ENCODE measurements around the gene FMO2. TPM values are rescaled to one million over a fixed set of nuclear protein-coding genes. Genes with fewer than 3 reads are reported as not detected.
A peak's percentile ranks its signal among the peaks of the same experiment; 100 is the strongest.
"Not testable (repeated sequence)": the region's sequence is repeated elsewhere in the genome, so short reads cannot be mapped to it uniquely, and the experiment has no call there.

The FMO2 gene
- total RNA-seq, 1 experiment from 2014 or later = not detected

GRCh38 chr1:171210355-171210754 is 25.3 kb downstream of the FMO2 start:
- peak; percentile 18 for DNase-seq (ENCODE audit: low read depth, low spot score)
- in situ Hi-C loops (cut with HindIII; ENCODE audit: low pct_unique_long_range_greater_than_20kb, low sequenced_read_pairs) = no loop called here

- in situ Hi-C loops (cut with HindIII; ENCODE audit: low pct_unique_long_range_greater_than_20kb, low sequenced_read_pairs) = no loop called here
- no peak for DNase-seq (ENCODE audit: low read depth, low spot score)
Measured at GRCh38 chr1:171212607-171213351, 27.7 kb downstream of the FMO2 start.

- peak; percentile 44 for DNase-seq (ENCODE audit: low read depth, low spot score)
- in situ Hi-C loops (cut with HindIII; ENCODE audit: low pct_unique_long_range_greater_than_20kb, low sequenced_read_pairs) = no loop called here
Measured at GRCh38 chr1:171213559-171214454, 28.7 kb downstream of the FMO2 start.

DNA sequence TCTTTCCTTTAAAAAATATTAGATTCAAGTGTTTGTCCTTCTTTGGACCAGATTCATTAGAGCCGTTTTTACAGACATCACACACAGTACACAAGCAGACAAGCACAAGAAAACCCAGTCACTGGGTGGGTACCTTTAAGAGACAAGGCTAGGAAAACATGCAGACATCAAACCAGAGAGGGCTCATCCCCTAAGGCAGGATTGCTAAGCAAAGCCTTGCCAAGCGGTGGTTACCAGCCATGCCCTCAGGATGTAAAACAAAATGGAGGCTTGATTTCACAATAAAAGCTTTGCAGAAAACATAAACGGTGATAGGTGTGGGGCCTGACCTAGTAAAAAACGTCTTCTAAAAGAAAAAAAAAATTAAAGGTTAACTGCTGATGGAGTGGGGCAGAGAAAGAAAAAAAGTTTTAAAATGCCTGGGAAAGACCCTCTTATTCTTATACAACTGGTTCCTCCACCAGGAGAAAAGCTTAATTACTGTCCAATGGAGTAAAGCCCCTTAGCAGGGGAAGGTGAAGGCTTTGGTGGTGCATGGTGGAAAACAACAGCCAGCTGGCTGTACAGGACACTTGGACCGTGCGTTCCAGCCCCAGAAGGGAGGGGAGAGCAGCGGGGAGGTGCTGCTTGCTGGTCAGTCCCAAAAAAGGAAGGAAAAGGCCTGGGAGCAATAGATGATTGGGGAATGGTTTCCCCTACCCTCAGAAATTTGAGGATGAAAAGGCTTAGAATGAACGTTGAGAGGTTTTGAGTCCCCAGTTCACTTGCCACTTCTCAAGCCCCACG is 32.8 kb downstream of the FMO2 start:
- no peak for DNase-seq (ENCODE audit: low read depth, low spot score)
- in situ Hi-C loops (cut with HindIII; ENCODE audit: low pct_unique_long_range_greater_than_20kb, low sequenced_read_pairs) = no loop called here

DNA sequence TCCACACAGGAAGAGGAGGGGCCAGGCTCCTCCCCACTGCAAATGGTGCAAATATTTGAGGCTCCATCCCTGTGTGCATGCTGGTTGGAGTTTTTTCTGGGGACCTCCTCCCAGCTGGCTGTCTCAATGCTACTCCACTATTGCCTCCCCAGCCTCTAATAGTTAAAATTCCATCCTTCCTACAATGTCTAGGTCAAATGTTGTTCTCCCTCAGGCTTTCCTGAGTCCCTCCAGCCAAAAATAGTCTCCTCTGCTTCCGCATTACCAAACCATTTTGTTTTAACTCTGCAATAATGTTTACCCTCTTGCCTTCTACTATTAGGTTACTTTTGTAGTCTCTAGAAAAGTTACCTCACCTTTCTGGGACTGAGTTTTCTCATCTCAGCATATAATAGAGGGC is 33.6 kb downstream of the FMO2 start:
- no peak for DNase-seq (ENCODE audit: low read depth, low spot score)
- in situ Hi-C loops (cut with HindIII; ENCODE audit: low pct_unique_long_range_greater_than_20kb, low sequenced_read_pairs) = no loop called here

- no peak for DNase-seq (ENCODE audit: low read depth, low spot score)
Measured at GRCh38 chr1:171219346-171220080, 34.4 kb downstream of the FMO2 start.

GRCh38 chr1:171220081-171220420 is 35.0 kb downstream of the FMO2 start:
- no peak for DNase-seq (ENCODE audit: low read depth, low spot score)
- in situ Hi-C loops (cut with HindIII; ENCODE audit: low pct_unique_long_range_greater_than_20kb, low sequenced_read_pairs) = no loop called here

More at GRCh38 chr1:171219346-171220080, 34.4 kb downstream of the FMO2 start:
- in situ Hi-C loops (cut with HindIII; ENCODE audit: low pct_unique_long_range_greater_than_20kb, low sequenced_read_pairs) = no loop called here

GRCh38 chr1:171220581-171221054 is 35.5 kb downstream of the FMO2 start:
- in situ Hi-C loops (cut with HindIII; ENCODE audit: low pct_unique_long_range_greater_than_20kb, low sequenced_read_pairs) = no loop called here
- DNase-seq (ENCODE audit: low read depth, low spot score) = no peak

DNA sequence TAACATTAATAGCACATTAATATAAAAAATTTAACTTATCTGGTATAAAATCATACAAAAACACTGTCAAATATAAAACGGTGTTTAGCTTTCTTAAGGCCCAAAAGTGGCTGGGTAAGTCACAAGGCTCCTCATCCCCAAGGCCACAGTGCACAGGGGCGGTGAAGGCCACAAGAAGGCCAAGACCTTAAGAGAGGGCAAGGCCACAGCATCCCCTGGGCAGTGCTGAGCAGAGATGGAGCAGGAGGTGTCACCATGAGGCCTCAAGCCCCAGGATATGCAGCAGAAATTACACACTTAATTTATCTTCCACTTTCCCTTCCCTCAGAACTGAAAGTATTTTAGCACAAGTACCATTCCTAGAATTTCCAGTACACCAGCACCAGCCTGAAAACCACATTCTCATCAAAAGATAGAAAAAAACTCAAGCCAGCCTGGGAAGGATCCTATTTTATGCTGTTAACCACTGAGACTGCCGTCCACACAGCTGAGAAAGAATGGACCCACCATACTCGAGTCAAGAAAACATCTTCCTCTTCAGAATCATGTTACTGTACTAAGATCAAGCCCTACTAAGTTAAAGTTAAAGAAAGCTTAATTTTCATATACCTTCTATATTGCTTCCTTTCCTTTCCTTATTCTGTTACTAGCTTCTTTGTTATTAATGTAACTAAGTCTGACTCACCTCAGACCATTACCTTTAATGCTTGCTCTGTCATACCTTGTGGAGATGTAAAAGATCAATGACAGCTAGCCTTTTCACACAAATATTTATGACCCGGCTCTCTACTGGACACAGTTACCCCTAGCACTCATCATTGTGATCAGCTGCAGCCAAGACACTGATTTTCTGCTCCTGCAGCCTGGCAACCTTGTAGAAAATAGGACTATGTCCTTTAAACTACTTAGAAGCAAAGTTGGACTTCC is 36.8 kb downstream of the FMO2 start:
- DNase-seq (ENCODE audit: low read depth, low spot score) = no peak
- in situ Hi-C loops (cut with HindIII; ENCODE audit: low pct_unique_long_range_greater_than_20kb, low sequenced_read_pairs) = no loop called here

DNA sequence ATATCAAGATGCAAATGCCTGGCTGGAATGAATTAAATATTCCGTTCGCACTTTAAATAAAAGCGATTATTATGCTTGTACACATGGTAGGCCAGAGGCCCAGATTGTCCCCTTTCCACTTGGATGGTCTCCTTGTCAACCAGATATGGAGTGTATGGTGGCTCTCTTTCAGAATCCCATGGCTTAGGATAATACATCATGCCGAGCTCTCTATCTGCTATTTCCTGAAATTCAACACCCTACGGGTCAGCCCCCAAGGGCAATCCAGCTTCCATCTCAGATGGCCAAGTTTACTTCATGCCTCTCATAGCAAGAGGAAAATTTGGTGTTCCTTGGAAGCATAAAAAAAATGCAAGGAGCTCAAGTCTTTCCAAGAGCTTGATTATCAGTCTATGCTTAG is 37.8 kb downstream of the FMO2 start:
- in situ Hi-C loops (cut with HindIII; ENCODE audit: low pct_unique_long_range_greater_than_20kb, low sequenced_read_pairs) = no loop called here
- no peak for DNase-seq (ENCODE audit: low read depth, low spot score)

DNA sequence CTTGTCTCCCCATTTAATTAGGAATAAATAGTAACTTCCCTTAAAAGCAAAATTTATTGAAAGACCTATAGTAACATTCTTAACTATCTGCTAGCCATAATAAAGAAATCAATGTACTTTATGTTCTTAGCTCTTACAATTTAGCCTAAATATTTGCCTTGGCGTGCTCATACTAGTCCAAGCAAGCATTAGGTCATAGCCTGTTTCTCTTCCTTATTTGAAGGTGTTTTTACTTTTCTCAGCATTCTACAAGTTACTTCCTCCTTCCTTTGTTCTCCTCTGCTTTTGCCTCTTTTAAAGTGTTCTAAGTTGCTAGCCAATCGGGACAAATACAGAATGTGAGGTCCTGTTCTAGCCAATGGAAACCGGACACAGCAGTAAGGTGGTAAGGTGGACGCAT is 39.2 kb downstream of the FMO2 start:
- DNase-seq (ENCODE audit: low read depth, low spot score); in situ Hi-C loops (cut with HindIII; ENCODE audit: low pct_unique_long_range_greater_than_20kb, low sequenced_read_pairs): not testable (repeated sequence)

DNA sequence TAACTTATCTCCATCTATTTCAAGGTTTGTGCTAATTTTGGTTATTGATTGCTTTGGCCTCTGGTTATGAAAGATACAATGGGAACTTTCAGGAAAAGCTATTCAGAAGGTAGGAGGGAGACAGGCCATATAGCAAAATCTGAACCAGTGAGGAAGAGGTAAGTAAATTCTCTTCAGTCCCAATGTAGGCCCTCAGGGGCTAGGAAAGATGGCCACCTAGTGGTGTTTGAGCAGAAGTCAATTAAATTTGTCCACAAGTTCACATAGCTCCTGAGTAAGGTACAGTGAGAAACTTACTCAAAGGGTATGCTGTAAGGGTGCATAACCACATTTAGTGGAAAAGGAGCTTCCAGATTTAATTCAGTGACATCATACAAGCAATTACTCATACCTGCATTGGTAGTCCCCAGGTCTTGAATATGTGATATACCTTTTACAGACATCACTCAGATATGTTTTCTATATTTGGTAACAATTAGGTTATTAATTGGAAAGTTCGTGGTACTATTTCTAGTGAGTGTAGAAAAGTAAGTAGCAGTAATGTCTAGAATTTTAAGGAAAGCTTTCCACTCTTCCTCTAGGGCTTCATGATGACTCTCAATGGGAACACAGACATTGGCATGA is 41.8 kb downstream of the FMO2 start:
- in situ Hi-C loops (cut with HindIII; ENCODE audit: low pct_unique_long_range_greater_than_20kb, low sequenced_read_pairs) = no loop called here
- DNase-seq (ENCODE audit: low read depth, low spot score) = peak; percentile 85

DNA sequence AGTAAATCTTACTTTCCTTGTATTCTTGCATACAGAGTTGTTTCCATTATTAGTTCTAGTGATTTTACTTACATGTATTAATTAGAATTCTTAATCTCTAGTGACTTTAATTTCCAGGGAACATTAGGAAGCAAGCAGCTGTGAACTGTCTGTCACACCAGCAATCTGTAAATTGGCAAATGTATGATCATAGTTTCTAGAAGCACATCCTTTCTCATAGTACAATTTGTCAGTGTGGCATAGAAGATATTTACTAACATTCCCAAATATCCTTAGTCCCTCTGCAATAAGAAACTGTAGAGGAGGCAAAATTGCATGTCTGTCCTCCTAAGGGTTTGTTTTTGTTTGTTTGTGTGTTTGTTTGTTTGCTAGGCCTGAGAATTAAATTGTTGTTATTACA is 46.2 kb downstream of the FMO2 start:
- DNase-seq (ENCODE audit: low read depth, low spot score) = no peak
- in situ Hi-C loops (cut with HindIII; ENCODE audit: low pct_unique_long_range_greater_than_20kb, low sequenced_read_pairs) = no loop called here

DNA sequence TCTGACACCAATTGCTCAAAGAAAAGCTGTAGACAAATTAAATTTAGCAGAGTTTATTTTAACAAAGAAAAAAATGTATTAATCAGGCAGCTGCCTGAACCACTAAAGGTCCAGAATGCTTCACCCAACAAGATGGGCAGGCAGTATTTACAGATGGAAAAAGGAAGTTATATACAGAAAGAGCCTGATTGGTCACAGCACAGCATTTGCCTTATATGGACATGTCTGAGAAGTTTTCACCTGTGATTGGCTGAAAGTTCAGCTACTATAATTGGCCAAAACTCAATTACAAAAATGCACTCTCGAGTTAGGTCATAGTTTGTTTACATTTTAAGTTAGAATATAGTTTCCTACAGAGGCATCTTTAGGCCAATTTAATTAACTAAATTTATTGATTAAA is 48.1 kb downstream of the FMO2 start:
- in situ Hi-C loops (cut with HindIII; ENCODE audit: low pct_unique_long_range_greater_than_20kb, low sequenced_read_pairs) = no loop called here
- no peak for DNase-seq (ENCODE audit: low read depth, low spot score)

DNA sequence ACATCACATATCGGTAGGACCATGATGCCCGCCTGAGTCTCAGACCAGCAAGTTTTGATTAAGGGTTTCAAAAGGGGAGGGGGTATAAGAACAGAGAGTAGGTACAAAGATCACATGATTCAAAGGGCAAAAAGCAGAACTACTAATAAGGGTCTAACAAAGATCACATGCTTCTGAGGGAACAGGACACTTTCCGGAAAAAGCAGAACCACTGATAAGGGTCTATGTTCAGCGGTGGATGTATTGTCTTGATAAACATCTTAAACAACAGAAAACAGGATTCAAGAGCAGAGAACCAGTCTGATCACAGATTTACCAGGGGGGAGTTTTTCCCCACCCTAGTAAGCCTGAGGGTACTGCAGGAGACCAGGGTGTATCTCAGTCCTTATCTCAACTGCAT is 51.1 kb downstream of the FMO2 start:
- in situ Hi-C loops (cut with HindIII; ENCODE audit: low pct_unique_long_range_greater_than_20kb, low sequenced_read_pairs); DNase-seq (ENCODE audit: low read depth, low spot score): not testable (repeated sequence)

DNA sequence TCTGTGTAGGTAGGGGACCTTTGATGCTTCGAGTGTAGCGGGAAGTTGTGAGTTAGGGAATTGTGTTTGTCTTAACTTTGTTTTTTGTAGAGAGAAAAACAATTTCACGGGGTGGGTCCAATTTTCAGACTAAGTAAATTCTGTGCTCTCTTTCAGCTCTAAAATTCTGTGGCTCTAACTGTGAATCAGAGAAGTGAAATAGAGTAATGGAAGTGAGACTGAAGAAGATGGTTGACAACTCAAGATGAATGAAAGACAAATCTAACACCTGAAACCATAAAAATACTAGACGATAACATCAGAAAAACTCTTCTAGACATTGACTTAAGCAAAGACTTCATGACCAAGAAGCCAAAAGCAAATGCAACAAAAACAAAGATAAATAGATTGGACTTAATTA is 58.8 kb downstream of the FMO2 start:
- in situ Hi-C loops (cut with HindIII; ENCODE audit: low pct_unique_long_range_greater_than_20kb, low sequenced_read_pairs) = no loop called here
- DNase-seq (ENCODE audit: low read depth, low spot score) = no peak
